HG03442 (cell line): ENCODE data around the gene COLEC11.

Experiments
- ATAC-seq: cut with Tn5 transposase; IDR thresholded peaks from one replicate; pipeline ENCODE4 v1.9.1; 2021; ENCODE audit warnings: mild to moderate bottlenecking, moderate library complexity; ENCODE audit not compliant: unreplicated experiment

COLEC11 gene

DNA sequence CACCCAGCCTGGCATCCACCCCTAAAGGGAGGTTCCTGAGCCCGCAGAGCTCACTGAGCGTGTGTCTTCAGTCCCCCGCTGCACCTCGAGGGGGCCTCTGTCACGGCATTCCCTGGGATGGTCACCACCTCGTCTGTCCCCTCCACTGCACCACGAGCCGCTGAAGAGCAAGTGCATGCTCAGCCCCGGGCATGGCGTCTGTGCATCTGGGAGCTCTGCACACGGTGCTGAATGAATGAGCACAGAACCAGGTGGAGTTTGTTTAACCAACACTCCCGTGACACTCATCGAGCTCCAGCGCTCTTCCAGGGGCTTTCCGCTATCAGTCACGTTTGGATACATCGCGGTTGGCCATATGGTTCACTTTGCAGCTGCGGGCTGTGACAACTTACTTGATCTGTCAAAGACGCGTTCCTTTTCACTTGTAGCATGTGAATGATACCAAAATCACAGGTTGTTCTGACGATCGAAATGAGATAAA, 72.3 kb downstream of the COLEC11 start:
- ATAC-seq = no peak

DNA sequence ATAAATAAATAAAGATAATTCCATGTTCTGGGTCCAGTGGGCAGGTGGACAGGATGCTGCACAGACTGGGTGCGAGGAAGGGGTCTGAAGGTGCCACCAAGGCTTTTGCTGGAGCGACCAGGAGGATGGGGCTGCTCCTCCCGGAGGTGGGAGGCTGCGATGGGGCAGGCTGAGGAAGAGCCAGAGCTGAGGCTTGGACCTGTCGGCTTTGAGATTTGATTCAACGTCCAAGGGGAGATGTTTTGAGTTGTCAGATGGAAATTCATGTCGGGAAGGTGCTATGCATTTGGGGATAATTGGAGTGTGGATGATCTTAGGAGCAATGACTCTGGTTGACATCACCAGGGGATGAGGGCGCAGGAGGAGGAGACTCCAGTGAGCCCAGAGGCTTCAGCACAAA, 74.7 kb downstream of the COLEC11 start:
- no peak for ATAC-seq

DNA sequence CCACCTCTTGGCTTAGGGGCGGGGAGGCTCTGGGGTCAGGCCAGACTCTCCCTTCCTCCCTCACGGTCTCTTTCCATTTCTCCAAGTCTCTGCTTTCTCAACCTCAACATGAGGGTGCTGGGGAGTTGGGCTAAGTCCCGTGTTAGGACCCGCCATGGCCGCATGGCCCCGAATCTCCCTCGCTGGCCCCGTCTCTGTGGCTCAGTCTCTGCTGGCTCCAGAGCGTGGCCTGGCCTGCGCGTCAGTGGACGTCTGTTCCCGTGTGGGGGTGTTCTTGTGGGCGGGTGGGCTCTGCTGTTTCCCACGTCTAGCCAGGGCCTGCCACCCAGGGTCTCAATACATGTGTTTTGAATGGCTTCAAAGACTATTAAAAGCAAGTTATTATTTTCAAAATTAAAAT, 75.5 kb downstream of the COLEC11 start:
- no peak for ATAC-seq

DNA sequence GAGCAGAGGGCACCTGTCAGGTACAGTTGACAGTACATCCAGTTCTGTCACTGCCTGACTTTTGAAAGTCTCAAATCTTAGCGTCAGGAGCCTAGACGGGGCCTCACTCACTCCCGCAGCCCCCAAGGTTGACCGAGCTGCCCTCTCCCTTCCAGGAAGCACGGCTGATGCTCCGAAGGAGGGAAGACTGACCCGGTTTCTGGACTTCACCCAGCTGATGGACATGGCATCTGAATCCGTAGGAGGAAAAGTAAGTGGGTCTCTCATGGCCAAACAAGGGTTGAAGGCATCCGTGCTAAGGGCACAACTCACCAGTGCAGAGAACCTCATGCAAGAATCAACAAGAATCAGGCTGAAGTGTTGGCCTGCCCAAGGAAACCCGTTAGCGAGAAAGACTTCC, 76.0 kb downstream of the COLEC11 start:
- ATAC-seq = no peak

DNA sequence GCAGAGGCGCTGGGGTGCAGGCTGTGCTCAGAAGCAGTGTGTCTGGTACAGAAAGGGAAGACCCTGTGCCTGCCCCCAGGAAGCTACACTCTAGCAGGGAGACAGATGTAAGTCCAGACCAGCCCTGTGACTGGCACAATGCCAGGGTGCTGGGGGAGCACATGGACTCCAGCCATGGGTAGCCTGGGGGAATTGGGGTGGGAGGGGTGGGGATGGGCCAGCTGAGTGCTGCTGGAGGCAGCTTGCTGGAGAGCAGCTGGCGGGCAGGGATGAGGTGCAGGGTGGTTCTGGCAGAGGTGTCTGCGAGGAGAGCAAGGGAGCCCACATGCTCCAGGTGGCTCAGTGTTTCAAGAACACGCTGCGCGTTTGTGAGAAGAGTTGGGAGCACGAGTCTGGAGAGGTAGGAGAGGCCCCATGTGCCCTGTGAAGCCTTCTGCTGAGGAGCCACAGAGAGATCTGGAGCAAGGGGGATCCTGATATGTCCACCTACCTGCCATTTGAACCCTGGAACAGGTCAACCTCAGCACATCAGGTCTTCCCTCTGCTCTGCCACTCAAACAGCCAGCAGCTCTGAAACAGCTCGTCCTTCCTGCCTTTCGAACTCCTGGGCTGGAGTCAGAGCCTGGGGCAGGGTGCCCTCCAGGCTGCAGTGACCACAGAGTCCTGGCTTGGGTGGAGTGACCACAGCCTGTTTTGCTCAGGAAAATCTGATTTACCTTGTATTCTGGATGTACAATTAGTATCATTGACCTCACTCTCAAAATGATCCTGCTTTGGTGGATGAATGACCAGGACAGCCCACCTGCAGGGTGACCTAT, 78.2 kb downstream of the COLEC11 start:
- no peak for ATAC-seq

DNA sequence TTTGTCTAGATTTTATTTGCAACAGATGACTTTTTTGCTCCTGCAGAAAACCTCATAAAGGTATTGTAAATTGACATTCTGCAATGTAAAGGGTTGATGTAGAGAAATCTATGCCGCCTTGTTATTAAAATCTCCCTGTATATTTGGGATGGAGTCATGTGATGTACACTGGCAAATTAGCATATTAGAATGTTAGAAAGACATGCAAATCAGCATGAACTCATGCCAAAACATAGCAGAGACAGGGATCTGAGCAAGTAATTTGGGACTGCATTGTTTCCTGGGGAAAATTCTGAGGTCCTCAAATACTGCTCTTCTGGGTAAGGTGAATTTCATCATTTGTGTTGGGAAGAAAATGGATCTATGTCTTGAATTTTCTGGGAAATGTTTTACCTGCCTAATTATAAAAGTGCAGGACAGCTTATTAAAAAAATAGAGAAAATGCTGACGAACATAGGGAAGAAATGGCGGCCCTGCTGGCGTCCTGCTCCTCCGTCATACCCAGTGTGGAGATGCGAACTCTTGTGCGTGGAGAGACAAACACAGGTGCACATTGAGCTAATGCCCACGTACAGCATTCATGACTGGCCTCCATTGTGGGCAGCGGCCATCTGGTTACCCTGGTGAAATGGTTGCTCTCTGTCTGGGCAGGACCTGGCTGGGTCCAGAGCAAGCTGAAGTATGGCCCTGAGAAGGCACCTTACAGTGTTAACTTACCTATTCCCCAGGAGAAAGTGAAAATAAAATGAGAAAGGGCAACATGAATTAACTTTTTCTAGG, 79.3 kb downstream of the COLEC11 start:
- ATAC-seq = no peak

DNA sequence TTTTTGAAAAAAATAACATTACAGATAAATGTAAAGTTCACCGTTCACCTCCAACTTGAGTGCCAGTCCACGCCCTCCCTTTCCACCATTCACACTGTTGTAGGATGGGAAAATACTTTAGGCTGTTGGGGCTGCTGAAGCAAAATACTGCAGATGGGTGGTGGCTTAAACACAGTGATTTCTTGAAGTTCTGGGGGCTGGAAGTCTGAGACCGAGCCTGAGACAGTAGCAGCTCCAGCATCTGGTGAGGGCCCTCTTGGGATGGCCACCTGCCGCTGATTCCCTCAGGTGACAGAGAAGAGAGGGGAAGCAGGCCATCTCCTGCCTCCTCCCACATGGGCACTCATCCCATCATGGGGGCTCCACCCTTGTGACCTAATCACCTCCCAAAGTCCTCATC, 80.8 kb downstream of the COLEC11 start:
- ATAC-seq = no peak

DNA sequence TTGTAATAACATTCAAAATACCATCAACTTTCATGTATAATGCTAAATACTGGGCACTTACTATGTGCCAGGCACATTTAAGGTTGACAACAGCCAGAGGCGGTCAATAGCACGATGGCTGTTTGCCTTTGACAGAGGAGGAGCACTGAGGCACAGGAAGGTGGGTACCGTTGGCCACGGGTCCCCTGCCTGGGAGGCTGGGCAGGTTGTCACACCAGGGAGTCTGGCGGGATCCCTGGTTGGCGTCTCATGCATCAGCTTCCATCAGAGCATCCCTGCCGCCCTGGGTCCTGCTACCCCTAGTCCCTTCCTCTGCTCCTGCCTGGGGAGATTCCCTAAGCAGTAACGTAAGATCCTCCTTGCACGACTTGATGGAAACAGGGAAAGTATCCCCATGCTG, 82.5 kb downstream of the COLEC11 start:
- ATAC-seq = no peak

DNA sequence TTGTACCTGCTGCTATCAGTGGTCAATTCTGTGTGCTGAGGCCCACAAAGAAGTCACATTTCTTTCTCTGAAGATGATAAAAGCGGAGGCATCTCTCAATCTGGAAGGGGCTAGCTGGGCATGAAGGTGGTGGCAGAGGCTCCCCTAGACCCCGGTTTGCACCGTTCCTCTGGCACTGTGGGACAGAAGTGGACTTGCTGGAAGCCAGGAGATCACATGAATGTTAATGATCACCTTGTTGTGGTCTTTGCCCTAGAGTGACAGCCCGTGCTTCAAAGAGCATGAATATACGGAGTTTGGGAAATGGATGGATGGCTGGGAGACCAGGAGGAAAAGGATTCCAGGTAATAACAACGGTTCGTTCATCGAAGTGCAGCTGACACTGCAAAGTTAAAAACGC, 83.3 kb downstream of the COLEC11 start:
- no peak for ATAC-seq

DNA sequence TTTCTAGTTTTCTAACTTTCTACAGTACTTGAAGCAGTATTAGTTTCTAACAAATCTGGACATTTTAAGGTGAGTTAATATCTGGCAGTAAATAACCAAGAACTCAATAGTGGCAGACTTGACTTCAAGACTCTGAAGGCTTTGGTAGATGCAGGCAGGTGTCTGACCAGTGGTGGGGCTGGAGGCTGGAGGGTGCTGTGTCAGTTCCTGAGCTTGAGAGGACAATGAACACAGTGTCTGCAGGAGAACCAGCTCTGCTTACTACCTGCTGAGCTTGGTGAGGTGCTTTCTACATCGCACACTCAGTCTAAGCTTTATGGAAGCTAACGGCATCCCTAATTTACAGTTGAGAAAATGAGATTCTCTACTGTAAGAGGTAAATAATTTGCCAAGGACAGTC, 84.3 kb downstream of the COLEC11 start:
- ATAC-seq = no peak

DNA sequence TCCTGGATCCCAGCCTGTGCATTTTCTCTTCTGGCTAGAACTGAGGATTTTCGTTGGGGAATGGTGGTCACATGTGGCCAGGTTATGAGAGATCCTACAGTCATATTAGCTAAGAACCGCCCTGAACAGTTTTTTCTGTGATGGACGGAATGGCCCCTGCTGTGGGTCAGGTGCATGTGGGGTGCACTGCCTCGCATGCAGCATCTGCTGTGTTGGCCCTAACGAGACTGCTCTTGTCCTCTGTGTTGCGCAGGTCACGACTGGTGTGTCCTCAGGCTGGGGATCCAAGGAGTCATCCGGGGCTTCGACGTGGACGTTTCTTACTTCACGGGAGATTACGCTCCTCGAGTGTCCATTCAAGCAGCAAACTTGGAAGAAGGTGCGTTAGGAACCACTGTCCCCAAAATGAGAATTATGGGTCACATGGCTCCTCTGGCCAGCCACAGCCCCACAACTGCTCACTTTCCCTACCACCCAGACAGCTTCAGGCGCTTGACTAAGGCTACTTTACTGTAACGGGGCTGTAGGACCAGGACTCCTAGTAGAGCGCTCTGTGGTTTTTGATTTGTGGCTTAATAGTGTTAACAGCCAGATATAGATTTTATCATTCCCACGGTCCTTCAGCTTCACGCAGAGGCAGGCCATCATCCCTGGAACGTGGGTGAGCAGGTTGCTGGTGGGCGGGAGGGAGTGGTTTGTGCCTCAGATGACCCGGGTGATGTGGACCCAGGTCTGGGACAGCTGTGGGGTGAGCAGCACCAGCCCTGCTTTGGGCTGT, 84.9 kb downstream of the COLEC11 start:
- no peak for ATAC-seq

DNA sequence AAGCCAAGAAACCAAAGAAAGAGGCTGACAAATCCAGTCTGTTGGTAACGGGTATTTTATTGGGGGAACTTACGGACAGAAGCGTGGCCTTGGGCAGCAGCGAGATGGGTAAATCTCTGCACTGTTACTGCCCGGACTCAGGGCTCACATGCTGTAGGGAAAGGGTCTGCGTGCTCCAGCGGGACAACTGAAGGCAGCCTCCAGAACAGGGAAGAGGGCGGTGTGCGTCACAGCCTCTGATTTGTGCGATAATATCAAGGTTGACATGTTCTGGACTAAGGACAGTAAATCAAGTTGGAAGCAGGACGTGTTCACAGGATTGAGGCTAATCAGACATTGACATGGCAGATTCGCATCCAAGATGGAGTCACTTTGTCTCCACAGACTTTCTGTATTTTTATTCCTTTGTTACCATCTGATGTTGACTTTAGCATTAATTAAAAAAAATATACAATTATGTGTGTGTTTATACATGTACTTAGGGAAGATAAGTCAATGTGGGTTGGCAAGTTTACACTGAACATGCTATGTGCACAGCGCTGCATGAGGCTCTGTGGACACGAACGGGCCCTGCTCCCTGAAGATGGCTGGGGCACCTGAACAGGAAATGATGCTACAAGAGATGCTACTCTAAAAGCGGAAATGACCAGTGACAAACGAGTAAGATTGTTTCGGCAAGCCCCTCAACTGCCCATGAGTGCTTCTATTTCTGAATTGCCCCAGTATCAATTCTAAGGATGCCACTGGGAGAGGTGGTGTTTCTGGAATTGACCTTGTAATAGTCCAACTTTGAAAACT, 85.8 kb downstream of the COLEC11 start:
- no peak for ATAC-seq

DNA sequence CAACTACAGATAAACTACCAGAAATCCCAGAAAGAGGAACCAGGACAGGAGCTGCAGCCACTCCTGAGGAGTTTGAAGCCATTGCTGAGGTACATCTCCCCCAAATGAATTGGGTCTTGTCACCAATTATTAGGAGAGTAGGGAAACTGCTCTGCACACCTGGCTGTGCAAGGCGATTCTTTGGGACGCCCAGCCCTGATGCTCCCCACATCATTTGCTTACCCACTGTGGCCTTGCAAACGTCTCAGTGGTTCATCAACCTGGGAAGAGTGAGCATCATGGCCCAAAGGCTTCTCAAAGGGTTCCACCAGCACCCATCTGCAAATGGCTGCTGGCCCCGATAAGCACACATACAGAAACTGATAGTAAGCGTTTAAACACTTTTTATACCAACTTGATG, 86.7 kb downstream of the COLEC11 start:
- ATAC-seq = no peak

DNA sequence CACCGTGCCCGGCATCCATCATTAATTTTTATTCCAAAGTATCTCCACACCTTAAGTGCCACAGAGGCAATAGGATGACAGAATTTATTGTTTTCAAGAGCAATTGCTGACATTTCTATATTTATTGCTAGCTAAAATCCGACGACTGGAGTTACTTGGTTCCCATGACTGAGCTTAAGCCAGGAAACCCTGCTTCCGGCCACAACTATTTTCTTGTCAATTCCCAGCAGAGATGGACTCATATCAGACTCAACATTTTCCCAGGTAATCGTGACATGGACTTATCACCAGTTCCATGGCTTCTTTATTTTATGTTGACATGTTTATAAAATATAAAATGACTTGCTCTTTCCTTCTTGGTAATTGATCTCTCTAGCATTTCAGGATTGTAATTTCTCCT, 87.9 kb downstream of the COLEC11 start:
- no peak for ATAC-seq

DNA sequence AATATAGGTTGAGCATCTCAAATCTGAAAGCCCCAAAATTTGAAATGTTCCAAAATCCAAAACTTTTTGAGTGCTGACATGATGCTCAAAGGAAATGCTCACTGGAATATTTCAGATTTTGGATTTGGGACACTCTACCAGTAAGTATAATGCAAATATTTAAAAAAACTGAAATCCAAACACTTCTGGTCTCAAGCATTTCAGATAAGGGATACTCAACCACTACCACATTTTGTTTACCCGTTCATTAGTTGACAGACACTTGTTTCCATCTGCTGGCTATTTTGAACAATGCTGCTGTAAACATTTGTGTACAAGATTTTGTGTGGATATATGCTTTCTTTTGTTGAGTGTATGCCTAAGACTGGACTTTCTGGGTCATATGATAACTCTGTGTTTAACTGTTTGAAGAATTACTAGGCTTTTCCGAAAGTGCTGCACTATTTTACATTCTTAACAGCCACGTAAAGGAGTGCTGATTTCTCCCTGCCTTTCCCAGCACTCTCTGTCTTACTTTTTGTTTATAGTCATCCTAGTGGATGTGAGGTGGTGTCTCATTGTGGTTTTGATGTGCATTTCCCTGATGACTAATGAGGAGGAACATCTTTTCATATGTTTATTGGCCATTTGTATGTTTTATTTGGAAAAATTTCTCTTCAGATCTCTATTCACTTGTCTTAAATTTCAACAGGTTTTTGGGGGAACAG, 89.0 kb downstream of the COLEC11 start:
- ATAC-seq = no peak

DNA sequence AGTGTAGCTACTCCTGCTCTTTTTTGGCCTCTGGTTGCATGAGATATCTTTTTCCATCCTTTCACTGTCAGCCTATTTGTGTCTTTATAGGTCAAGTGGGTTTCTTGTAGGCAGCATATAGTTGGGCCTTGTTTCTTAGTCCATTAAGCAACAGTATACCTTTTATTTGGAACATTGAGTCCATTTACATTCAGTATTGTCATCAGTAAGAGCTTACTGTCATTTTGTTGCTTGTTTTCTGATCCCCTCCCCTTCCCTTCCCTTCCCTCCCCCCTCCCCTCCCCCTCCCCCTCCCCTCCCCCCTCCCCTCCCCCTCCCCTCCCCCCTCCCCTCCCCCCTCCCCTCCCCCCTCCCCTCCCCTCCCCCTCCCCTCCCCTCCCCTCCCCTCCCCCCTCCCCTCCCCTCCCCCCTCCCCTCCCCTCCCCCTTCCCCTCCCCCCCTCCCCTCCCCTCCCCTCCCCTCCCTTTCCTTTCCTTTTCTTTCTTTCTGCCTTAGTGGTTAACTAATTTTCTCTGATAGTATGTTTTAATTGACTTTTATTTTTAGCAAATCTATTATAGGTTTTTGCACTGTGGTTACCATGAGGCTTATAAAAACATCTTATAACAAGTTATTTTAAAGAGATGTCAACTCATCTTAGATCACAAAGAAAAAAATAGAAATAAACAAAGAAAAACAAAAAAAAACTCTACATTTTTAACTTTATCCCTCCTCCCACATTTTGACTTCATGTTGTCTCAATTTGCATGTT, 95.3 kb downstream of the COLEC11 start:
- no peak for ATAC-seq

DNA sequence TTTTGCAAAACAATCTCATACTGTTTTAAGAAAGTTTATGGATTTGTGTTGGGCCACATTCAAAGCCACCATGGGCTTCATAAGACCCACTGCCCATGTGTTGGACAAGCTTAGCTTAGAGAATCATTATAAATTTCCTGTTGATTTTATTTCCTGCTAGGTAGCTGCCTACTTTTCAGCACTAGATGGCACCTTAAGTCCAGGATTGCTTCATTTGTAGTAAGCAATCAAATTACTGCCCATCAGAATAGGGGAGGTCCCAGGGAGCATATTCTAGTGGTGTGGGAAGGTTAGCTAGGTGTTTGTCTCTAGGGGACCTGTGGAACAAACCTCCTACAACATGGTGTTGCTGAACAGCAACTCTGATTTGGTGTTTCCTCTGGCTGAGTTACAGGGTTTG, 97.5 kb downstream of the COLEC11 start:
- ATAC-seq = peak; percentile 53
